Astrocyte (in vitro differentiated cells and primary cell): ENCODE results near the gene CAMK2B.

ENCODE experiments used
- EZH2 ChIP-seq: IDR thresholded peaks from 2 replicates; pipeline ENCODE4 v1.6.1; 2012; ENCODE audit warnings: mild to moderate bottlenecking, low read length, inconsistent platforms; ENCODE audit not compliant: insufficient read depth
- TF ChIP-seq, protein P1 (sequence below): IDR thresholded peaks from 2 replicates; pipeline ENCODE4 v1.5.1; 2011; ENCODE audit warnings: low read depth, mild to moderate bottlenecking, inconsistent platforms, low read length, moderate library complexity; ENCODE audit not compliant: insufficient read depth

DNA sequence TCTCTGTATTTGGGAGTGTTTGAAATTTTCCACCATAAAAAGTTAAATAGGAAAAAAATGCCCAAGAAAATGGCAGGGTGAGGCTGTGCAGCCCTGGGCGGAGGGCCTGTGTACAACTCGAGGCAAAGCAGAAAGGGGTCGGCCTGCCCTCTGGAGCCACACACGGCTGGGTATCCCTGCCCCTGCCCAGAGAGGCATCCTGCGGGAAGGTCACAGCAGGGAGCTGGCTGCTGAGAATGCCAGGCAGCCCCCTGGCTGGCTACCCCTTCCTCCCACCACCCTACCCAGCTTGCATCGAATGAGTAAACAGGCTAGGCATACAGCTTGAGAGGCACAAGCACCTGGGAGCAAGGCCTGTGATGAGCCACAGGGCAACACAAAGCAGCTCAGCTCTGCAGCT lies 46.1 kb downstream of the CAMK2B start:
- TF ChIP-seq, protein P1, sequence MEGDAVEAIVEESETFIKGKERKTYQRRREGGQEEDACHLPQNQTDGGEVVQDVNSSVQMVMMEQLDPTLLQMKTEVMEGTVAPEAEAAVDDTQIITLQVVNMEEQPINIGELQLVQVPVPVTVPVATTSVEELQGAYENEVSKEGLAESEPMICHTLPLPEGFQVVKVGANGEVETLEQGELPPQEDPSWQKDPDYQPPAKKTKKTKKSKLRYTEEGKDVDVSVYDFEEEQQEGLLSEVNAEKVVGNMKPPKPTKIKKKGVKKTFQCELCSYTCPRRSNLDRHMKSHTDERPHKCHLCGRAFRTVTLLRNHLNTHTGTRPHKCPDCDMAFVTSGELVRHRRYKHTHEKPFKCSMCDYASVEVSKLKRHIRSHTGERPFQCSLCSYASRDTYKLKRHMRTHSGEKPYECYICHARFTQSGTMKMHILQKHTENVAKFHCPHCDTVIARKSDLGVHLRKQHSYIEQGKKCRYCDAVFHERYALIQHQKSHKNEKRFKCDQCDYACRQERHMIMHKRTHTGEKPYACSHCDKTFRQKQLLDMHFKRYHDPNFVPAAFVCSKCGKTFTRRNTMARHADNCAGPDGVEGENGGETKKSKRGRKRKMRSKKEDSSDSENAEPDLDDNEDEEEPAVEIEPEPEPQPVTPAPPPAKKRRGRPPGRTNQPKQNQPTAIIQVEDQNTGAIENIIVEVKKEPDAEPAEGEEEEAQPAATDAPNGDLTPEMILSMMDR: no peak
- no peak for TF ChIP-seq EZH2
